Trophoblast cell (in vitro differentiated cells and primary cell): ENCODE results near the gene APLP2.
A peak's percentile ranks its signal among the peaks of the same experiment; 100 is the strongest.

ENCODE experiments used
- DNase-seq, 2 donors: peaks; one replicate each; pipeline ENCODE4 v3.0.0-alpha.2; 2016
- H2AFZ ChIP-seq: 2 replicates; pipeline ENCODE4 v1.6.1; 2013; ENCODE audit warnings: low read length, moderate library complexity, mild to moderate bottlenecking; ENCODE audit not compliant: insufficient read depth, poor library complexity
- H2AK5ac ChIP-seq: 2 replicates; pipeline ENCODE4 v1.6.1; 2013; ENCODE audit warnings: mild to moderate bottlenecking, low read length
- H2BK120ac ChIP-seq: 2 replicates; pipeline ENCODE4 v1.6.1; 2013; ENCODE audit warnings: low read length, mild to moderate bottlenecking, moderate library complexity; ENCODE audit not compliant: insufficient read depth, poor library complexity
- H2BK12ac ChIP-seq: 2 replicates; pipeline ENCODE4 v1.6.1; 2013; ENCODE audit warnings: mild to moderate bottlenecking, low read length, moderate library complexity
- H2BK5ac ChIP-seq: 2 replicates; pipeline ENCODE4 v1.6.1; 2013; ENCODE audit warnings: low read length, low read depth, moderate library complexity, mild to moderate bottlenecking; ENCODE audit not compliant: poor library complexity
- H3K14ac ChIP-seq: 2 replicates; pipeline ENCODE4 v1.6.1; 2013; ENCODE audit warnings: mild to moderate bottlenecking, low read length
- H3K18ac ChIP-seq: 2 replicates; pipeline ENCODE4 v1.6.1; 2013; ENCODE audit warnings: mild to moderate bottlenecking, low read length
- H3K23ac ChIP-seq: 2 replicates; pipeline ENCODE4 v1.6.1; 2013; ENCODE audit warnings: low read length
- H3K27ac ChIP-seq: 2 replicates; pipeline ENCODE4 v1.5.1; 2013; ENCODE audit warnings: low read depth, mild to moderate bottlenecking, inconsistent platforms, low read length, moderate library complexity
- H3K27me3 ChIP-seq: 2 replicates; pipeline ENCODE4 v1.6.1; 2013; ENCODE audit warnings: inconsistent platforms, mild to moderate bottlenecking, low read length, moderate library complexity; ENCODE audit not compliant: insufficient read depth
- H3K36me3 ChIP-seq, 2 experiments: 1 replicate in 1 of 2; 2 replicates in 1 of 2; pipeline ENCODE4 v1.6.1; 2013; ENCODE audit warnings: low read length in 2 of 2, mild to moderate bottlenecking in 2 of 2, moderate library complexity in 1 of 2; ENCODE audit not compliant: insufficient read depth in 2 of 2, control insufficient read depth in 1 of 2
- H3K4ac ChIP-seq: 2 replicates; pipeline ENCODE4 v1.6.1; 2013; ENCODE audit warnings: low read depth, mild to moderate bottlenecking, low read length, moderate library complexity
- H3K4me1 ChIP-seq, 2 experiments: 1 replicate in 1 of 2; 2 replicates in 1 of 2; pipeline ENCODE4 v1.6.1; 2013; ENCODE audit warnings: low read length in 2 of 2, mild to moderate bottlenecking in 2 of 2, moderate library complexity in 1 of 2; ENCODE audit not compliant: insufficient read depth in 2 of 2, control insufficient read depth in 1 of 2
- H3K4me2 ChIP-seq: 2 replicates; pipeline ENCODE4 v1.6.1; 2013; ENCODE audit warnings: inconsistent platforms, mild to moderate bottlenecking, low read length, moderate library complexity
- H3K4me3 ChIP-seq: 2 replicates; pipeline ENCODE4 v1.5.1; 2013; ENCODE audit warnings: mild to moderate bottlenecking, low read depth, low read length, inconsistent platforms
- H3K79me1 ChIP-seq: one replicate; pipeline ENCODE4 v1.6.1; 2013; ENCODE audit warnings: low read length
- H3K79me2 ChIP-seq: 2 replicates; pipeline ENCODE4 v1.6.1; 2013; ENCODE audit warnings: low read length, mild to moderate bottlenecking; ENCODE audit not compliant: control insufficient read depth, insufficient read depth, poor library complexity
- H3K9ac ChIP-seq: 2 replicates; pipeline ENCODE4 v1.6.1; 2013; ENCODE audit warnings: mild to moderate bottlenecking, low read length
- H3K9me3 ChIP-seq: 2 replicates; pipeline ENCODE4 v1.6.1; 2013; ENCODE audit warnings: low read depth, mild to moderate bottlenecking, control low read depth, inconsistent platforms, low read length; ENCODE audit not compliant: insufficient read depth
- H4K12ac ChIP-seq: 2 replicates; pipeline ENCODE4 v1.6.1; 2013; ENCODE audit warnings: low read depth, mild to moderate bottlenecking, low read length, moderate library complexity
- H4K8ac ChIP-seq: 2 replicates; pipeline ENCODE4 v1.6.1; 2013; ENCODE audit warnings: low read depth, mild to moderate bottlenecking, low read length, moderate library complexity
- H4K91ac ChIP-seq: one replicate; pipeline ENCODE4 v1.6.1; 2013; ENCODE audit warnings: low read depth, mild to moderate bottlenecking, low read length, moderate library complexity
- WGBS: extraction: QIAGEN DNeasy Blood & Tissue Kit; methylation state at CpG from one replicate; pipeline ENCODE4 v1.1.7; 2013; ENCODE audit warnings: missing lambda C conversion rate; ENCODE audit not compliant: insufficient read length, insufficient coverage; ENCODE audit errors: extremely low coverage; 5-methylcytosine and 5-hydroxymethylcytosine counted together

The APLP2 gene

GRCh38 chr11:130160498-130161155 lies 90.9 kb downstream of the APLP2 start:
- Histone ChIP-seq H2AFZ (peak overlapping the region; percentile 83), H2BK5ac (no peak overlapping the region), H3K4ac (no peak overlapping the region), H3K36me3 (no peaks in the 10 kb centered on the region), H3K79me2 (no peaks in the 10 kb centered on the region), H2BK120ac (no peak overlapping the region), H3K4me3 (no peak overlapping the region), H3K27me3 (peaks cover 32% of the 10 kb centered on the region), H3K9me3 (peaks cover 2% of the 10 kb centered on the region), H3K14ac (no peak overlapping the region), H4K12ac (no peak overlapping the region), H4K8ac (no peak overlapping the region), H3K18ac (no peak overlapping the region), H3K4me2 (peak overlapping the region; percentile 85), H2BK12ac (no peak overlapping the region), H3K9ac (no peak overlapping the region), H3K4me1 (peaks cover 7 to 18% of the 10 kb centered on the region in 2 experiments), H3K79me1 (no peaks in the 10 kb centered on the region), H3K27ac (no peak overlapping the region), H4K91ac (no peak overlapping the region), H2AK5ac (no peak overlapping the region), H3K23ac (no peak overlapping the region)
- WGBS, result no CpG with 5 or more reads among the region's 19 CpGs
- DNase-seq, result no peak

- no peaks in the 10 kb centered on the region for H3K79me2 ChIP-seq
- no peak overlapping the region for H2AK5ac ChIP-seq
- H3K9ac ChIP-seq, result no peak overlapping the region
- H3K27me3 ChIP-seq, result peaks cover 32% of the 10 kb centered on the region
- H3K4me2 ChIP-seq, result no peak overlapping the region
- no peak overlapping the region for H4K12ac ChIP-seq
- H3K18ac ChIP-seq, result no peak overlapping the region
- no peaks in the 10 kb centered on the region for H3K79me1 ChIP-seq
- no peak overlapping the region for H3K27ac ChIP-seq
- WGBS, result no CpG with 5 or more reads among the region's 11 CpGs
- no peak overlapping the region for H3K4me3 ChIP-seq
- no peak overlapping the region for H2BK12ac ChIP-seq
- no peaks in the 10 kb centered on the region for H3K36me3 ChIP-seq
- no peak for DNase-seq
- no peak overlapping the region for H3K14ac ChIP-seq
- peaks cover 7 to 18% of the 10 kb centered on the region in 2 experiments for H3K4me1 ChIP-seq
- no peak overlapping the region for H4K8ac ChIP-seq
- H2BK5ac ChIP-seq, result no peak overlapping the region
- H2BK120ac ChIP-seq, result no peak overlapping the region
- peaks cover 2% of the 10 kb centered on the region for H3K9me3 ChIP-seq
- no peak overlapping the region for H4K91ac ChIP-seq
- no peak overlapping the region for H2AFZ ChIP-seq
- no peak overlapping the region for H3K4ac ChIP-seq
- no peak overlapping the region for H3K23ac ChIP-seq
Observed at GRCh38 chr11:130161441-130162145, 91.9 kb downstream of the APLP2 start.

DNA sequence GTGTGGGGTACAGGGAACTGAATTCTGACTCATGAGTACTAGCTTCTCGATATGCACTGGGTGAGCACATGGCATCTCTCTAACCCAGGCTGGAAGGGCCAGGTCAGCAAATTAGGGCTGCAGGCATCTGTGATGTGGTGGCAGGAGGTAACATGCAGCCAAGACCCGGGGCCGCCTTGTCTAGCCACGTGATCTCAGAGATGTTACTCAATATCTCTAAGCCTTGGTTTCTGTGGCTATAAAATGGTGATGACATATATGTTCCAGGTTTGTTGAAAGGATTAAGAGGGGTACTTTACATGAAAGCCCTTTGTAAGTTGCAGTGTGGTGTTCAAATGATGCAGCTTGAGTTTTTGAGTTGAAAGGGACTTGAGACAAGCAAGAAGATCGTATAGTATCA lies 93.0 kb downstream of the APLP2 start:
- Histone ChIP-seq H3K9me3 (peaks cover 2% of the 10 kb centered on the region), H3K4me3 (no peak overlapping the region), H3K79me2 (no peaks in the 10 kb centered on the region), H3K36me3 (no peaks in the 10 kb centered on the region), H3K23ac (no peak overlapping the region), H4K8ac (no peak overlapping the region), H3K18ac (no peak overlapping the region), H4K12ac (no peak overlapping the region), H3K14ac (no peak overlapping the region), H3K79me1 (no peaks in the 10 kb centered on the region), H3K27me3 (peaks cover 31% of the 10 kb centered on the region), H2BK5ac (no peak overlapping the region), H4K91ac (no peak overlapping the region), H3K4ac (no peak overlapping the region), H3K4me2 (no peak overlapping the region), H3K9ac (no peak overlapping the region), H3K27ac (no peak overlapping the region), H2BK120ac (no peak overlapping the region), H3K4me1 (peaks cover 7 to 18% of the 10 kb centered on the region in 2 experiments), H2AK5ac (no peak overlapping the region), H2BK12ac (no peak overlapping the region), H2AFZ (no peak overlapping the region)
- DNase-seq, result no peak
- WGBS, result no CpG with 5 or more reads among the region's 5 CpGs

GRCh38 chr11:130163346-130164220 lies 93.9 kb downstream of the APLP2 start:
- Histone ChIP-seq H3K23ac (no peak overlapping the region), H3K14ac (no peak overlapping the region), H2AFZ (no peak overlapping the region), H2BK5ac (no peak overlapping the region), H3K18ac (no peak overlapping the region), H2BK12ac (no peak overlapping the region), H4K8ac (peak overlapping the region; percentile 41), H3K36me3 (no peaks in the 10 kb centered on the region), H2AK5ac (no peak overlapping the region), H3K4me3 (no peak overlapping the region), H3K4me2 (no peak overlapping the region), H3K9me3 (peaks cover 2% of the 10 kb centered on the region), H4K12ac (no peak overlapping the region), H3K4ac (no peak overlapping the region), H3K27ac (no peak overlapping the region), H3K27me3 (peaks cover 28% of the 10 kb centered on the region), H2BK120ac (no peak overlapping the region), H3K9ac (no peak overlapping the region), H3K4me1 (peaks cover 7 to 18% of the 10 kb centered on the region in 2 experiments), H3K79me1 (no peaks in the 10 kb centered on the region), H3K79me2 (no peaks in the 10 kb centered on the region), H4K91ac (no peak overlapping the region)
- DNase-seq, result no peak
- no CpG with 5 or more reads among the region's 13 CpGs for WGBS
